SK-N-SH treated with all-trans-retinoic acid at 6 μM for 48 hours (cell line): Measurements from ENCODE around the gene OR2AE1.

ENCODE experiments used
- ATAC-seq: fragments of 200-7000 bp; cut with Tn5 transposase; 3 replicates; pipeline ENCODE4 v1.9.1; 2020; ENCODE audit warnings: mild to moderate bottlenecking, moderate library complexity
- ARNTL ChIP-seq: fragments of 450-650 bp; formaldehyde crosslinking; IDR thresholded peaks from 2 replicates; pipeline ENCODE4 v1.5.0; 2020; ENCODE audit warnings: low read depth, mild to moderate bottlenecking, moderate library complexity, borderline replicate concordance
- BACH2 ChIP-seq: fragments of 250-450 bp; sonication (Bioruptor Pico); IDR thresholded peaks from 2 replicates; pipeline ENCODE4 v1.9.0; 2021; ENCODE audit warnings: mild to moderate bottlenecking, borderline replicate concordance
- CSDC2 ChIP-seq: fragments of 250-450 bp; sonication (Bioruptor Pico); IDR thresholded peaks from 2 replicates; pipeline ENCODE4 v1.5.0; 2020; ENCODE audit warnings: mild to moderate bottlenecking, moderate library complexity
- ESRRG ChIP-seq: fragments of 250-450 bp; sonication (Bioruptor Pico); IDR thresholded peaks from 2 replicates; pipeline ENCODE4 v1.6.1; 2021; ENCODE audit warnings: mild to moderate bottlenecking
- GLIS3 ChIP-seq: fragments of 250-450 bp; sonication (Bioruptor Pico); IDR thresholded peaks from 2 replicates; pipeline ENCODE4 v1.5.0; 2020; ENCODE audit warnings: mild to moderate bottlenecking, moderate library complexity
- ISL1 ChIP-seq: fragments of 250-450 bp; sonication (Bioruptor Pico); IDR thresholded peaks from 2 replicates; pipeline ENCODE4 v2.1.2; 2022; ENCODE audit warnings: mild to moderate bottlenecking, moderate library complexity
- OSR1 ChIP-seq: fragments of 250-450 bp; sonication (Bioruptor Pico); IDR thresholded peaks from 2 replicates; pipeline ENCODE4 v1.8.0; 2022; ENCODE audit warnings: moderate library complexity, mild to moderate bottlenecking, inconsistent platforms
- PPARA ChIP-seq: fragments of 250-450 bp; sonication (Bioruptor Pico); IDR thresholded peaks from 2 replicates; pipeline ENCODE4 v1.5.0; 2020; ENCODE audit warnings: mild to moderate bottlenecking, borderline replicate concordance
- RARB ChIP-seq: fragments of 250-450 bp; sonication (Bioruptor Pico); IDR thresholded peaks from 2 replicates; pipeline ENCODE4 v1.8.0; 2021; ENCODE audit warnings: mild to moderate bottlenecking, moderate library complexity
- SNAI2 ChIP-seq: fragments of 250-450 bp; sonication (Bioruptor Pico); IDR thresholded peaks from 2 replicates; pipeline ENCODE4 v1.5.0; 2020; ENCODE audit warnings: mild to moderate bottlenecking, moderate library complexity
- TCF4 ChIP-seq: fragments of 250-450 bp; sonication (Bioruptor Pico); IDR thresholded peaks from 2 replicates; pipeline ENCODE4 v1.8.0; 2021; ENCODE audit warnings: mild to moderate bottlenecking, moderate library complexity, borderline replicate concordance
- TOX ChIP-seq: fragments of 250-450 bp; sonication (Bioruptor Pico); IDR thresholded peaks from 2 replicates; pipeline ENCODE4 v1.8.0; 2021; ENCODE audit warnings: mild to moderate bottlenecking, moderate library complexity, borderline replicate concordance
- ZC3H10 ChIP-seq: fragments of 250-450 bp; sonication (Bioruptor Pico); IDR thresholded peaks from 2 replicates; pipeline ENCODE4 v1.5.1; 2021; ENCODE audit warnings: mild to moderate bottlenecking, moderate library complexity
- ZFP3 ChIP-seq: fragments of 250-450 bp; sonication (Bioruptor Pico); IDR thresholded peaks from 2 replicates; pipeline ENCODE4 v1.5.0; 2020; ENCODE audit warnings: mild to moderate bottlenecking, moderate library complexity
- ZFP30 ChIP-seq: fragments of 450-650 bp; formaldehyde crosslinking; IDR thresholded peaks from 2 replicates; pipeline ENCODE4 v1.5.0; 2022; ENCODE audit warnings: mild to moderate bottlenecking, moderate library complexity
- ZNF565 ChIP-seq: fragments of 450-650 bp; formaldehyde crosslinking; conservative IDR thresholded peaks from 2 replicates; pipeline ENCODE4 v1.5.0; 2020; ENCODE audit warnings: low read depth, mild to moderate bottlenecking, moderate library complexity
- ZNF70 ChIP-seq: fragments of 450-650 bp; formaldehyde crosslinking; IDR thresholded peaks from 2 replicates; pipeline ENCODE4 v1.5.0; 2020; ENCODE audit warnings: mild to moderate bottlenecking, moderate library complexity
- ZNF8 ChIP-seq: fragments of 450-650 bp; formaldehyde crosslinking; IDR thresholded peaks from 2 replicates; pipeline ENCODE4 v1.5.0; 2020; ENCODE audit warnings: mild to moderate bottlenecking, moderate library complexity
- TF ChIP-seq, protein P1 (sequence below): fragments of 250-450 bp; sonication (Bioruptor Pico); IDR thresholded peaks from 2 replicates; pipeline ENCODE4 v1.5.1; 2021; ENCODE audit warnings: mild to moderate bottlenecking, moderate library complexity
- TF ChIP-seq, protein P2 (sequence below): fragments of 250-450 bp; sonication (Bioruptor Pico); IDR thresholded peaks from 2 replicates; pipeline ENCODE4 v1.8.0; 2021; ENCODE audit warnings: low read depth, mild to moderate bottlenecking, moderate library complexity, borderline replicate concordance
- TF ChIP-seq, protein P3 (sequence below): fragments of 250-450 bp; sonication (Bioruptor Pico); IDR thresholded peaks from 2 replicates; pipeline ENCODE4 v1.8.0; 2020; ENCODE audit warnings: mild to moderate bottlenecking, moderate library complexity, borderline replicate concordance

Gene OR2AE1

DNA sequence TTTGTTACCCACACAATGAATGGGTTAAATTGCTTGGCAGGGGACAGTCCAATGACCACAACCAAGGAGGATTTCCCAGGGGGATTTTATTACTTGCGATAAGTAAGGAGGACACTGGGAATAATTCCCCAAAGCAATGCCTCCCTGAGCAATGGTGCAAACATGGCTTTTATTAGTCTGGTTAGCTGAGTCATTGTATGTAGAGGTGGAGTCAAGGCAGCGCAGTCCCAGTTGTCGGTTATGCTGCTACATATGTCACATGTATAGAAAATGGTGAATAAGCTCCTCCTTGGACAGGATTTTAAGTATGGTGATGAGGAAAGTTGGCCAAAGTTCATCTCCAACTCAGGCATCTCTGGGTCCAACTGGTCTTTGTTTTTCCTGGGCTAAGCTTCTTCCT, 46.4 kb upstream of the OR2AE1 start:
- no peak for TF ChIP-seq ZFP3
- no peak for TF ChIP-seq TOX (CRISPR knock-in tag)
- TF ChIP-seq ZC3H10, result no peak
- TF ChIP-seq ESRRG (CRISPR knock-in tag), result no peak
- TF ChIP-seq, protein P1, sequence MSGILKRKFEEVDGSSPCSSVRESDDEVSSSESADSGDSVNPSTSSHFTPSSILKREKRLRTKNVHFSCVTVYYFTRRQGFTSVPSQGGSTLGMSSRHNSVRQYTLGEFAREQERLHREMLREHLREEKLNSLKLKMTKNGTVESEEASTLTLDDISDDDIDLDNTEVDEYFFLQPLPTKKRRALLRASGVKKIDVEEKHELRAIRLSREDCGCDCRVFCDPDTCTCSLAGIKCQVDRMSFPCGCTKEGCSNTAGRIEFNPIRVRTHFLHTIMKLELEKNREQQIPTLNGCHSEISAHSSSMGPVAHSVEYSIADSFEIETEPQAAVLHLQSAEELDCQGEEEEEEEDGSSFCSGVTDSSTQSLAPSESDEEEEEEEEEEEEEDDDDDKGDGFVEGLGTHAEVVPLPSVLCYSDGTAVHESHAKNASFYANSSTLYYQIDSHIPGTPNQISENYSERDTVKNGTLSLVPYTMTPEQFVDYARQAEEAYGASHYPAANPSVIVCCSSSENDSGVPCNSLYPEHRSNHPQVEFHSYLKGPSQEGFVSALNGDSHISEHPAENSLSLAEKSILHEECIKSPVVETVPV (CRISPR knock-in tag), result no peak
- no peak for TF ChIP-seq SNAI2 (CRISPR knock-in tag)
- TF ChIP-seq ZFP30, result no peak
- TF ChIP-seq ZNF70 (CRISPR knock-in tag), result no peak
- TF ChIP-seq ARNTL (CRISPR knock-in tag), result no peak
- TF ChIP-seq ISL1 (CRISPR knock-in tag), result no peak
- TF ChIP-seq, protein P2, sequence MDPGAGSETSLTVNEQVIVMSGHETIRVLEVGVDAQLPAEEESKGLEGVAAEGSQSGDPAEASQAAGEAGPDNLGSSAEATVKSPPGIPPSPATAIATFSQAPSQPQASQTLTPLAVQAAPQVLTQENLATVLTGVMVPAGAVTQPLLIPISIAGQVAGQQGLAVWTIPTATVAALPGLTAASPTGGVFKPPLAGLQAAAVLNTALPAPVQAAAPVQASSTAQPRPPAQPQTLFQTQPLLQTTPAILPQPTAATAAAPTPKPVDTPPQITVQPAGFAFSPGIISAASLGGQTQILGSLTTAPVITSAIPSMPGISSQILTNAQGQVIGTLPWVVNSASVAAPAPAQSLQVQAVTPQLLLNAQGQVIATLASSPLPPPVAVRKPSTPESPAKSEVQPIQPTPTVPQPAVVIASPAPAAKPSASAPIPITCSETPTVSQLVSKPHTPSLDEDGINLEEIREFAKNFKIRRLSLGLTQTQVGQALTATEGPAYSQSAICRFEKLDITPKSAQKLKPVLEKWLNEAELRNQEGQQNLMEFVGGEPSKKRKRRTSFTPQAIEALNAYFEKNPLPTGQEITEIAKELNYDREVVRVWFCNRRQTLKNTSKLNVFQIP (CRISPR knock-in tag), result no peak
- TF ChIP-seq, protein P3, sequence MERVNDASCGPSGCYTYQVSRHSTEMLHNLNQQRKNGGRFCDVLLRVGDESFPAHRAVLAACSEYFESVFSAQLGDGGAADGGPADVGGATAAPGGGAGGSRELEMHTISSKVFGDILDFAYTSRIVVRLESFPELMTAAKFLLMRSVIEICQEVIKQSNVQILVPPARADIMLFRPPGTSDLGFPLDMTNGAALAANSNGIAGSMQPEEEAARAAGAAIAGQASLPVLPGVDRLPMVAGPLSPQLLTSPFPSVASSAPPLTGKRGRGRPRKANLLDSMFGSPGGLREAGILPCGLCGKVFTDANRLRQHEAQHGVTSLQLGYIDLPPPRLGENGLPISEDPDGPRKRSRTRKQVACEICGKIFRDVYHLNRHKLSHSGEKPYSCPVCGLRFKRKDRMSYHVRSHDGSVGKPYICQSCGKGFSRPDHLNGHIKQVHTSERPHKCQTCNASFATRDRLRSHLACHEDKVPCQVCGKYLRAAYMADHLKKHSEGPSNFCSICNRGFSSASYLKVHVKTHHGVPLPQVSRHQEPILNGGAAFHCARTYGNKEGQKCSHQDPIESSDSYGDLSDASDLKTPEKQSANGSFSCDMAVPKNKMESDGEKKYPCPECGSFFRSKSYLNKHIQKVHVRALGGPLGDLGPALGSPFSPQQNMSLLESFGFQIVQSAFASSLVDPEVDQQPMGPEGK (CRISPR knock-in tag), result no peak
- TF ChIP-seq BACH2 (CRISPR knock-in tag), result no peak
- TF ChIP-seq OSR1 (CRISPR knock-in tag), result no peak
- TF ChIP-seq CSDC2 (CRISPR knock-in tag), result no peak
- no peak for ATAC-seq

DNA sequence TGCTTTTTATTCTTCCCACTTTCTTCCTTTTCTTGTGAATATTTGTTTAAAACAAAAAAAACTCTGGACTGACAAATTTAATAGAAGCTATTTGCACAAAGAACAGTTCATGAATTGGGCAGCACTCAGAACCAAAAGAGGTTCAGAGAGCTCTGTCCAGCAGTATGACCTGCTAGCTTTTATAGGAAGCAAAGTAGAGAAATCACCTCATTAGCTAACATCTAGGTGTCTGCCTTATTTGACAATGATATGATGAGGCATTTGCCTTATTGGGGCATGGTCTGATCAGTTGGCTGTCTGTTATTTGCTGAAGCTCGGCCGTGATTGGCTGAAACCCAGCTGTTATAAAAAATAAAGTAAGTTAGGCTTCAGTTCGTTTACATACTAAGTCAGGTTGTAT, 43.3 kb upstream of the OR2AE1 start:
- TF ChIP-seq RARB (CRISPR knock-in tag), result no peak
- TF ChIP-seq SNAI2 (CRISPR knock-in tag), result no peak
- no peak for TF ChIP-seq TOX (CRISPR knock-in tag)
- no peak for TF ChIP-seq ZNF70 (CRISPR knock-in tag)
- TF ChIP-seq PPARA, result no peak
- TF ChIP-seq ZFP3, result no peak
- TF ChIP-seq ZNF8 (CRISPR knock-in tag), result no peak
- TF ChIP-seq ISL1 (CRISPR knock-in tag), result no peak
- TF ChIP-seq BACH2 (CRISPR knock-in tag), result no peak
- no peak for TF ChIP-seq ARNTL (CRISPR knock-in tag)
- TF ChIP-seq TCF4, result no peak
- TF ChIP-seq GLIS3 (CRISPR knock-in tag), result no peak
- TF ChIP-seq ZFP30, result no peak
- TF ChIP-seq, all 23 proteins: peak for 0
- no peak for ATAC-seq

DNA sequence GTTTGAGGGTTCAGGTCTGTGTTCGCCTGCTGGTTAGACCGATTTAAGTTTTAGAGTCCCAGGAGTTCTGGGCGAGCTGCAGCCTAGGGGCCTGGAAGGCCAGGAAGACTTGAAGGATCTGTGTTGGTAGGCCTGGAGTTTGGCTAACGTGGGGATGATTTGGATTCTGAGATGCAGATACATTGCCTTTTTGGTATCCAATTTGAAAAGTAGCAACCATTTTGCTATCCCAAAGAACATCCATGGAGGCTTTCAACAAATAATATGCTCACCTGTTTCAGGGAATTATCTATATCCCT, 42.9 kb upstream of the OR2AE1 start:
- ATAC-seq, result no peak
- no peak for TF ChIP-seq ZNF565 (CRISPR knock-in tag)
- TF ChIP-seq, protein P1 (CRISPR knock-in tag), result no peak
- no peak for TF ChIP-seq OSR1 (CRISPR knock-in tag)
- no peak for TF ChIP-seq RARB (CRISPR knock-in tag)
- TF ChIP-seq ZC3H10, result no peak
- TF ChIP-seq ZNF8 (CRISPR knock-in tag), result no peak
- TF ChIP-seq, protein P3 (CRISPR knock-in tag), result no peak
- no peak for TF ChIP-seq CSDC2 (CRISPR knock-in tag)
- TF ChIP-seq ZNF70 (CRISPR knock-in tag), result no peak
- TF ChIP-seq GLIS3 (CRISPR knock-in tag), result no peak
- TF ChIP-seq BACH2 (CRISPR knock-in tag), result no peak
- TF ChIP-seq ZFP30, result no peak
